Epithelial cell of proximal tubule (primary cell): Measurements from ENCODE around the gene FADS2. TPM values are rescaled to one million over a fixed set of nuclear protein-coding genes. Genes with fewer than 3 reads are reported as not detected.
A peak's percentile ranks its signal among the peaks of the same experiment; 100 is the strongest.

Source experiments
- DNase-seq: peaks from one replicate; pipeline ENCODE4 v3.0.0-alpha.2; 2011; ENCODE audit warnings: low read depth
- H3K4me3 ChIP-seq: 2 replicates; pipeline ENCODE4 v1.5.1; 2011; ENCODE audit warnings: low read depth, mild to moderate bottlenecking, low read length
- total RNA-seq: library from RNA; depleted of rRNA; stranded (reverse); fragments of >200 nt; gene quantifications from 2 replicates; pipeline ENCODE4 v1.2.3, GENCODE V29; 2015
- TF ChIP-seq, protein P1 (sequence below): conservative IDR thresholded peaks from 2 replicates; pipeline ENCODE4 v1.5.1; 2012; ENCODE audit warnings: low read depth, mild to moderate bottlenecking, low read length

FADS2 gene
- total RNA-seq, 1 donor from 2014 or later = 169 TPM

GRCh38 chr11:61914471-61915171, 86.5 kb downstream of the FADS2 start:
- TF ChIP-seq, protein P1, sequence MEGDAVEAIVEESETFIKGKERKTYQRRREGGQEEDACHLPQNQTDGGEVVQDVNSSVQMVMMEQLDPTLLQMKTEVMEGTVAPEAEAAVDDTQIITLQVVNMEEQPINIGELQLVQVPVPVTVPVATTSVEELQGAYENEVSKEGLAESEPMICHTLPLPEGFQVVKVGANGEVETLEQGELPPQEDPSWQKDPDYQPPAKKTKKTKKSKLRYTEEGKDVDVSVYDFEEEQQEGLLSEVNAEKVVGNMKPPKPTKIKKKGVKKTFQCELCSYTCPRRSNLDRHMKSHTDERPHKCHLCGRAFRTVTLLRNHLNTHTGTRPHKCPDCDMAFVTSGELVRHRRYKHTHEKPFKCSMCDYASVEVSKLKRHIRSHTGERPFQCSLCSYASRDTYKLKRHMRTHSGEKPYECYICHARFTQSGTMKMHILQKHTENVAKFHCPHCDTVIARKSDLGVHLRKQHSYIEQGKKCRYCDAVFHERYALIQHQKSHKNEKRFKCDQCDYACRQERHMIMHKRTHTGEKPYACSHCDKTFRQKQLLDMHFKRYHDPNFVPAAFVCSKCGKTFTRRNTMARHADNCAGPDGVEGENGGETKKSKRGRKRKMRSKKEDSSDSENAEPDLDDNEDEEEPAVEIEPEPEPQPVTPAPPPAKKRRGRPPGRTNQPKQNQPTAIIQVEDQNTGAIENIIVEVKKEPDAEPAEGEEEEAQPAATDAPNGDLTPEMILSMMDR = no peak
- no peak overlapping the region for H3K4me3 ChIP-seq

DNA sequence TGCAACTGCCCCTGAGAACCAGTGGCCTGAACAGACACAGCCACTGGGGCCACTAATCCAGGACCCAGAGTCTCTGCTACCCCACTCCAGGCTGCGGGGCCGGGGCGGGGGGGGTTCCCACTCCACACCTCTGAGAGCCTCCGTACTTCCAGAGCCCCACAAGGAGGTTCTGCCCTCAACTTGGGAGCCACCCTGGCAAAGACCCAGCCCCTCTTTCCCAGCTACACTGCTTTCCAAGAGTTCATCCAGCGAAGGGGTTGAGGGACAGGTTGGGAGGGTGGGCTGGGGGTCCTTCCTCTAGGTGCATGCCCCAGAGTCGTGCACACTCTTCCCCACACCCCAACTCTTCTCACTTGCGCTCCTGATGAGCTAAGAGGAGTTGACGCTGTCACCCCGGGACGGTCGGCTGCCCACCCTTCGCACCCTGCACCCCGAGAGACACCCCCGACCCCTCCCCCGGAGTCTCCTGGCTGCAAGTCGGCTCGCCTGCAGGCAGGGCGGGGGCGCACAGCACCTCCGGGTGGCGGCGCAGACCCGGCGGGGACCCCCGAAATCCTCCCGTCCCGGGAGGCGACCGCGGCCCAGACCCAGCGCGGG, 88.7 kb downstream of the FADS2 start:
- H3K4me3 ChIP-seq = peak overlapping the region; percentile 53
- TF ChIP-seq, protein P1 = no peak
- no peak for DNase-seq

More at GRCh38 chr11:61914471-61915171, 86.5 kb downstream of the FADS2 start:
- DNase-seq = no peak

Other genes with a start within 250 kb of the FADS2 start
- gene SYT7, start 247.2 kb upstream of the FADS2 start, total RNA-seq = 0.23 TPM in 1 of 2 replicates, not detected in the other
- 4.5 and 7.3 TPM in 2 replicates for gene DAGLA, start 147.9 kb upstream of the FADS2 start, total RNA-seq
- gene MYRF, start 75.7 kb upstream of the FADS2 start, total RNA-seq = 7.6 and 25.0 TPM in 2 replicates
- gene TMEM258, start 35.7 kb upstream of the FADS2 start, total RNA-seq = 95.1 and 102 TPM in 2 replicates
- gene FEN1, start 35.4 kb upstream of the FADS2 start, total RNA-seq = 70.6 and 120 TPM in 2 replicates
- gene FADS1, start 11.3 kb upstream of the FADS2 start, total RNA-seq = 64.6 and 100 TPM in 2 replicates
- gene FADS3, start 63.2 kb downstream of the FADS2 start, total RNA-seq = 40.7 and 48.0 TPM in 2 replicates
- 0.12 and 0.22 TPM in 2 replicates for gene RAB3IL1, start 89.3 kb downstream of the FADS2 start, total RNA-seq
- gene BEST1, start 122.1 kb downstream of the FADS2 start, total RNA-seq = 0.12 TPM in 1 of 2 replicates, not detected in the other
- 518 and 789 TPM in 2 replicates for gene FTH1, start 139.3 kb downstream of the FADS2 start, total RNA-seq